ENCODE data around the gene SLX9.
"Not testable (repeated sequence)": the region's sequence is repeated elsewhere in the genome, so short reads cannot be mapped to it uniquely, and the experiment has no call there.

The SLX9 gene

GRCh38 chr21:44916965-44917364 is 22.9 kb upstream of the SLX9 start:
- DNase-seq (ENCODE audit: low spot score): no peak

GRCh38 chr21:44917446-44918106 is 22.3 kb upstream of the SLX9 start:
- DNase-seq (ENCODE audit: low spot score): no peak

- DNase-seq (ENCODE audit: low spot score): no peak
These were observed 21.7 kb upstream of the SLX9 start for GRCh38 chr21:44918107-44918470.

GRCh38 chr21:44918581-44919033 is 21.2 kb upstream of the SLX9 start:
- DNase-seq (ENCODE audit: low spot score): no peak

- no peak for DNase-seq (ENCODE audit: low spot score)
These were observed 20.5 kb upstream of the SLX9 start for GRCh38 chr21:44919111-44919912.

GRCh38 chr21:44919913-44920693 is 19.7 kb upstream of the SLX9 start:
- no peak for DNase-seq (ENCODE audit: low spot score)

GRCh38 chr21:44920694-44921604 is 18.9 kb upstream of the SLX9 start, which contains the start of gene ITGB2:
TSS of gene ITGB2 (minus strand) at chr21:44920899. CDS start at chr21:44910782, 10,117 bp downstream.
- DNase-seq (ENCODE audit: low spot score): peak; percentile 26

- no peak for DNase-seq (ENCODE audit: low spot score)
These were observed 17.9 kb upstream of the SLX9 start for GRCh38 chr21:44921928-44922327.

- no peak for DNase-seq (ENCODE audit: low spot score)
These were observed 16.2 kb upstream of the SLX9 start for GRCh38 chr21:44923480-44924084.

GRCh38 chr21:44924606-44925377 is 15.0 kb upstream of the SLX9 start:
- DNase-seq (ENCODE audit: low spot score): peak; percentile 56

GRCh38 chr21:44925378-44925755 is 14.5 kb upstream of the SLX9 start:
- DNase-seq (ENCODE audit: low spot score): no peak

- DNase-seq (ENCODE audit: low spot score): no peak
These were observed 13.3 kb upstream of the SLX9 start for GRCh38 chr21:44926331-44927101.

GRCh38 chr21:44927259-44927586 is 12.6 kb upstream of the SLX9 start:
- no peak for DNase-seq (ENCODE audit: low spot score)

GRCh38 chr21:44927587-44928461 is 12.0 kb upstream of the SLX9 start:
- peak; percentile 57 for DNase-seq (ENCODE audit: low spot score)

GRCh38 chr21:44928500-44929241 is 11.2 kb upstream of the SLX9 start:
- DNase-seq (ENCODE audit: low spot score): not testable (repeated sequence)

GRCh38 chr21:44929242-44929798 is 10.5 kb upstream of the SLX9 start:
- DNase-seq (ENCODE audit: low spot score): no peak

- DNase-seq (ENCODE audit: low spot score): no peak
These were observed 9.9 kb upstream of the SLX9 start for GRCh38 chr21:44929799-44930542.

All from pons (tissue), 1 donor.